Hepatocyte (in vitro differentiated cells): ENCODE data around the gene RNF141. TPM values are rescaled to one million over a fixed set of nuclear protein-coding genes. Genes with fewer than 3 reads are reported as not detected.

Source experiments
- DNase-seq: peaks from one replicate; pipeline ENCODE4 v3.0.0-alpha.2; 2016; ENCODE audit warnings: low spot score
- H2AFZ ChIP-seq: fragments of 200-600 bp; sonication (generic); 2 replicates; pipeline ENCODE4 v1.6.0; 2016; ENCODE audit warnings: antibody characterized with exemption, mild to moderate bottlenecking
- H3K27ac ChIP-seq: fragments of 200-600 bp; sonication (generic); 2 replicates; pipeline ENCODE4 v1.5.1; 2016; ENCODE audit warnings: mild to moderate bottlenecking
- H3K27me3 ChIP-seq: fragments of 200-600 bp; sonication (generic); 2 replicates; pipeline ENCODE4 v1.6.1; 2016
- H3K36me3 ChIP-seq: fragments of 200-600 bp; sonication (generic); replicated peaks from 2 replicates; pipeline ENCODE4 v1.5.1; 2016; ENCODE audit warnings: low read depth; ENCODE audit not compliant: insufficient read depth
- H3K4me1 ChIP-seq: fragments of 200-600 bp; sonication (generic); 2 replicates; pipeline ENCODE4 v1.5.1; 2016; ENCODE audit warnings: mild to moderate bottlenecking, moderate library complexity; ENCODE audit not compliant: insufficient read depth
- H3K4me2 ChIP-seq: fragments of 200-600 bp; sonication (generic); 2 replicates; pipeline ENCODE4 v1.6.0; 2016
- H3K4me3 ChIP-seq: fragments of 200-600 bp; sonication (generic); 2 replicates; pipeline ENCODE4 v1.5.1; 2016; ENCODE audit warnings: mild to moderate bottlenecking
- H3K79me2 ChIP-seq: fragments of 200-600 bp; sonication (generic); 2 replicates; pipeline ENCODE4 v1.6.0; 2017; ENCODE audit warnings: mild to moderate bottlenecking
- H3K9me2 ChIP-seq: fragments of 200-600 bp; sonication (generic); replicated peaks from 2 replicates; pipeline ENCODE4 v1.6.0; 2017; ENCODE audit warnings: mild to moderate bottlenecking; ENCODE audit not compliant: insufficient read depth
- H3K9me3 ChIP-seq: fragments of 200-600 bp; sonication (generic); 2 replicates; pipeline ENCODE4 v1.5.1; 2016; ENCODE audit warnings: low read depth, mild to moderate bottlenecking
- H4K20me1 ChIP-seq: fragments of 200-600 bp; sonication (generic); 2 replicates; pipeline ENCODE4 v1.6.0; 2016; ENCODE audit warnings: mild to moderate bottlenecking; ENCODE audit not compliant: insufficient read depth, poor library complexity, severe bottlenecking
- EZH2 ChIP-seq: fragments of 200-600 bp; sonication (generic); IDR thresholded peaks from 2 replicates; pipeline ENCODE4 v1.6.1; 2016; ENCODE audit warnings: antibody characterized with exemption, mild to moderate bottlenecking, borderline replicate concordance
- EZH2phosphoT487 ChIP-seq: fragments of 200-600 bp; sonication (generic); IDR thresholded peaks from one replicate; pipeline ENCODE4 v1.6.1; 2018; ENCODE audit warnings: antibody characterized with exemption, mild to moderate bottlenecking, low read depth, moderate library complexity; ENCODE audit not compliant: unreplicated experiment, severe bottlenecking
- WGBS: methylation state at CpG from one replicate; pipeline ENCODE4 v1.1.6; 2016; ENCODE audit warnings: low lambda C conversion rate; ENCODE audit errors: missing lambda C conversion rate; 5-methylcytosine and 5-hydroxymethylcytosine counted together
- polyA plus RNA-seq: library from polyadenylated mRNA; unstranded; fragments of >200 nt; fragmentation: Nextera tagmentation; extraction: Ambion mirVana; gene quantifications from 2 replicates; pipeline ENCODE4 v1.2.1, GENCODE V29; 2016
- total RNA-seq: library from RNA; depleted of rRNA; stranded (reverse); fragments of >200 nt; gene quantifications from 2 replicates; pipeline ENCODE4 v1.2.3, GENCODE V29; 2014
- TF ChIP-seq, protein P1 (sequence below): fragments of 200-600 bp; sonication (generic); IDR thresholded peaks from 2 replicates; pipeline ENCODE4 v1.5.1; 2016; ENCODE audit warnings: antibody characterized with exemption, mild to moderate bottlenecking; ENCODE audit not compliant: poor library complexity

RNF141 gene
- total and polyA plus RNA-seq, 2 experiments from 2014 or later: 21.2 to 32.9 TPM

DNA sequence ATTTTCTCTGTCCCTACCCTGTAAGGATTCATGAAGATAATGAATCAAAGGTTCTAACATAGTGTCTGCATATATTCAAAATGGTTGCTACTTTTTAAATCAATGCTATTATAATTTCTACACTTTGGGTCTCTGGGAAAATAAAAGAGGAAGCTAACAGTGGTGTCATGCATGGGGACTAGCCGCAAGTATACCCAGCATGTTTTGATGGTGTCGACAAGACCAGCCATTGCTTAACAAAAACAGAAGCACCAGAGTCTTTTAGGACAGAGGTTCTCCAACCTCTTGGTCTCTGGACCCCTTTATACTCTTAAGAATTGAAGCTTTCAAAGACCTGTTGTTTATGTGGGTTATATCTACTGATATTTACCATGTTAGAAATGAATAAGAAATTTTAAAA lies 37.8 kb downstream of the RNF141 start:
- WGBS: 91% methylated on average over 2 of the region's 2 CpGs

DNA sequence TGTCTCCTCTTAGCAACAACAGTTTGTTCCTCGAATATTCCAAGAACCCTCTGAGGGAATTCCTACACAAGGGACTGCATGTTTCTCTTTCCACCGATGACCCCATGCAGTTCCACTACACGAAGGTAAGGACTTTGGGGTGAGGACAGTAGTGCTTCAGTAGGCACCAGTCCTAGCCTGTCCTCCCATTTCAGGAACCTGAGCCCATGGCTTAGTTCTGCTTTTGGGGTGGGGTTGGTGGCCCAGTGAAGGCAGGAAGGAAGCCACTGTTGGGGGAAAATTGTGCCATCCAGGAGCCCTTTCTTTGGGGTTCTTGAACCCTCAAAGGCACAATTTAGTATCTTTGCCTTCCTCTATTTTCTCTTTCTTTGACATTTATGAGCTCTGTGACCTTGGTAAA lies 38.2 kb downstream of the RNF141 start:
- no peak overlapping the region for H3K27ac ChIP-seq
- H3K27me3 ChIP-seq: no peaks in the 10 kb centered on the region
- H4K20me1 ChIP-seq: no peaks in the 10 kb centered on the region
- TF ChIP-seq, protein P1, sequence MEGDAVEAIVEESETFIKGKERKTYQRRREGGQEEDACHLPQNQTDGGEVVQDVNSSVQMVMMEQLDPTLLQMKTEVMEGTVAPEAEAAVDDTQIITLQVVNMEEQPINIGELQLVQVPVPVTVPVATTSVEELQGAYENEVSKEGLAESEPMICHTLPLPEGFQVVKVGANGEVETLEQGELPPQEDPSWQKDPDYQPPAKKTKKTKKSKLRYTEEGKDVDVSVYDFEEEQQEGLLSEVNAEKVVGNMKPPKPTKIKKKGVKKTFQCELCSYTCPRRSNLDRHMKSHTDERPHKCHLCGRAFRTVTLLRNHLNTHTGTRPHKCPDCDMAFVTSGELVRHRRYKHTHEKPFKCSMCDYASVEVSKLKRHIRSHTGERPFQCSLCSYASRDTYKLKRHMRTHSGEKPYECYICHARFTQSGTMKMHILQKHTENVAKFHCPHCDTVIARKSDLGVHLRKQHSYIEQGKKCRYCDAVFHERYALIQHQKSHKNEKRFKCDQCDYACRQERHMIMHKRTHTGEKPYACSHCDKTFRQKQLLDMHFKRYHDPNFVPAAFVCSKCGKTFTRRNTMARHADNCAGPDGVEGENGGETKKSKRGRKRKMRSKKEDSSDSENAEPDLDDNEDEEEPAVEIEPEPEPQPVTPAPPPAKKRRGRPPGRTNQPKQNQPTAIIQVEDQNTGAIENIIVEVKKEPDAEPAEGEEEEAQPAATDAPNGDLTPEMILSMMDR: no peak
- no peak for TF ChIP-seq EZH2
- no peak for TF ChIP-seq EZH2phosphoT487
- 96% methylated on average over 3 of the region's 3 CpGs for WGBS
- no peaks in the 10 kb centered on the region for H3K4me1 ChIP-seq
- DNase-seq: no peak
- H2AFZ ChIP-seq: no peak overlapping the region
- H3K4me2 ChIP-seq: no peak overlapping the region
- H3K4me3 ChIP-seq: no peak overlapping the region
- H3K9me2 ChIP-seq: no peaks in the 10 kb centered on the region
- no peaks in the 10 kb centered on the region for H3K9me3 ChIP-seq
- no peaks in the 10 kb centered on the region for H3K36me3 ChIP-seq
- no peaks in the 10 kb centered on the region for H3K79me2 ChIP-seq

More for the DNA sequence above, 37.8 kb downstream of the RNF141 start:
- Histone ChIP-seq H3K9me3 (no peaks in the 10 kb centered on the region), H3K27ac (no peak overlapping the region), H4K20me1 (no peaks in the 10 kb centered on the region), H3K4me1 (no peaks in the 10 kb centered on the region), H3K27me3 (no peaks in the 10 kb centered on the region), H3K4me2 (no peak overlapping the region), H2AFZ (no peak overlapping the region), H3K9me2 (no peaks in the 10 kb centered on the region), H3K36me3 (no peaks in the 10 kb centered on the region), H3K4me3 (no peak overlapping the region), H3K79me2 (no peaks in the 10 kb centered on the region)
- TF ChIP-seq EZH2phosphoT487: no peak
- TF ChIP-seq, protein P1: no peak
- TF ChIP-seq EZH2: no peak
- DNase-seq: no peak

DNA sequence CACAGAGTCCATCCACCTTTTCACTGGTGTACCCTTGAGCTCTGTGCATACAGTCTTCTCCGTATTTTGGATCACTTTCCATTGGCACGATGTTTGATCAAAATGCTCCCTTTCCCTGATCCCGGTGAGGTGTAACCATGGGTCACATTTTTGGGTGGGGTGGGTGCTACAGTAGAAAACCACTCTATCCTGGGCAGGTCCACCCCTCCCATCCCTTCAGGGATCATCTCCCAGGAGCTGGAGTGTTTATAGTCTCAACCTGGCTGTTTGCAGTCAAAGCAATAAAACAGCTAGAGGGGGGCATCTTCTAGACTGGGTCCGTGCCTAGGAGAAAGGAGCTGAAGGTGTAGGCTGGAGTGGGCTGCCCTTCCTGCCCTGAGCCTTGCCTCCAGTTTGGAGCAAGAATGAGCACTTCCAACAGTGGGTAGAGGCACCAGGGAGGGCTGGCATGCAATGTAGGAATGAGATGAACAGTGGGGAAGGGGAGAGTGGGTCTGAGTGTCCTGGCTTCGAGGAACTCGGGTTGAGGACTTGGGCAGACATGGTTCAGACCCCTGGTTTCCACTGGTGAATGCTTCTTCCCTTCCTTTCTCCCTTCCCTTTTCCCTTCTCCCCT lies 38.8 kb downstream of the RNF141 start:
- Histone ChIP-seq H3K4me2 (no peak overlapping the region), H3K9me2 (no peaks in the 10 kb centered on the region), H3K36me3 (no peaks in the 10 kb centered on the region), H2AFZ (no peak overlapping the region), H3K4me3 (no peak overlapping the region), H3K9me3 (no peaks in the 10 kb centered on the region), H4K20me1 (no peaks in the 10 kb centered on the region), H3K27me3 (no peaks in the 10 kb centered on the region), H3K4me1 (no peaks in the 10 kb centered on the region), H3K27ac (no peak overlapping the region), H3K79me2 (no peaks in the 10 kb centered on the region)
- TF ChIP-seq EZH2 (no peak), EZH2phosphoT487 (no peak)
- TF ChIP-seq, protein P1: no peak
- WGBS: 93% methylated on average over 6 of the region's 6 CpGs
- no peak for DNase-seq
